Raji (cell line): Measurements from ENCODE around the gene C12orf76.

Experiments
- POLR2A ChIP-seq: IDR thresholded peaks from 2 replicates; pipeline ENCODE4 v1.6.1; 2011; ENCODE audit warnings: low read depth, low read length, control low read depth; ENCODE audit not compliant: insufficient read depth

Gene C12orf76

DNA sequence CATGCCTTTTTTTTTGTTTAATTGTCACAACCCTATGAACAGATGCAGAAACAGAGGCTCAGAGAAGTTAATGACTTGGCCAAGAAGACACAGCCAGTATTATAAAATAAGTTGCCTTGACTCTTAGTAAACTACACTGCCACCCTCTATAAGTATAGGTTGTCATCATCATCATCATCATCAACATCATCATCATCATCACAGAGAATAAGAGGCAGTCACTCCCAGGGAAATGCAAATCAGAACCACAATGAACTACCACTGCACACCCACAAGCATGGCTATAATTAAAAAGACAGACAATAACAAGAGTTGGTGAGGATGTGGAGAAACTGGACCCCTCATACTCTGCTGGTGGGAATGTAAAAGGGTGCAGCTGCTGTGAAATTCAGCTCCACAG, 23.2 kb upstream of the C12orf76 start:
- TF ChIP-seq POLR2A, result no peak

DNA sequence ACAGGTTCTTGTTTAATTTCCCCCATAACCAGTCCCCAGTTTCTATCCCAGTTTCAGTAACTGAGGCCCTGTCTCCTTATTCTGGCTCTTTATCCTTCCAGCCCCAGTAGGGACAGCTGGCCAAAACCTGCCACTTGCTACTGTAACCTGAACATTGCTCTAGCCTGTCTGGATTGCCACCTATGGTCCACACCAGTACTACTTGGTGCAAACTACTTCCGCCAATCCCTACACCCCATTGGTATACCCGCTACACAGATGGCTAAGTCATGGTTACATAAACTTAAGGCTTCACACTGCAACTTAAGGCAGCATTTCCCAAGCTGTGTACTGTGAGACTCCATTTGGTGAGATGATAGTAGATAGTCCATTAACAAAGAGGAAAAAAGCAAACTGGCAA, 20.3 kb upstream of the C12orf76 start:
- no peak for TF ChIP-seq POLR2A

DNA sequence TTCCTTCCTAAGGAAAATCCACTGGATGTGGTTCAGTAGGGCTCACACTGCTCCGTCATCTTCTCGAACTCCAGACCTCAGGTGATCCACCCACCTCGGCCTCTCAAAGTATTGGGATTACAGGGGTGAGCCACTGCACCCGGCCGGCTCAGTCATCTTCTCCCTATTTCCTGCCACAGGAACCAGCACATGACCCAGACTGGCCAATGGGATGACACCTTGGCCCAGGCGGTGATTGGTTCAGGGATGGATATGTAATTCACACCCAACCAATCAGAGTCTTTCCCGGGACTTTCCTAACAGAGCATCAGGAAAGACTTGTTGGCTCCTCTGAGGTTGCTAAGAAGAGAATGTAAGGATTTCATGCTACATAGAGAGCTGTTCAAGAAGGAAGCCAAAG, 19.2 kb upstream of the C12orf76 start:
- no peak for TF ChIP-seq POLR2A

DNA sequence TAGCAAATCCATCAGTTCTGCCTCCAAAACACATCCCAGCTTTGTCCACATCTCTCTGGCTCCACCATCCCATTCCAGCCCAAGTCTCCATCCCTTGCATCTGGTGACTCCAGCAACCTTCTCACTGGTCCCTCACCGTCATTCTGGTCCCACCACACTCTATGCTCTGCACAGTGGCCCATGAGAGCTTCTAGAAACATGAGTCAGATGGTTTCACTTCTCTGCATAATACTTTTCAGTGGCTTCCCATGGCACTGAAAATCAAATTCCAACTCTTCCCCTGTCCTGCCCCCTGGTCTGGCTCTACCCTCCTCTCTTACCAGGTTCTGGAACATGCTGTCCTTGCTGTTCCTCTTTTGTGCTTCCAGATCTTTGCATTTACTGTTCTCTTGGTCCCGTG, 17.2 kb upstream of the C12orf76 start:
- no peak for TF ChIP-seq POLR2A

DNA sequence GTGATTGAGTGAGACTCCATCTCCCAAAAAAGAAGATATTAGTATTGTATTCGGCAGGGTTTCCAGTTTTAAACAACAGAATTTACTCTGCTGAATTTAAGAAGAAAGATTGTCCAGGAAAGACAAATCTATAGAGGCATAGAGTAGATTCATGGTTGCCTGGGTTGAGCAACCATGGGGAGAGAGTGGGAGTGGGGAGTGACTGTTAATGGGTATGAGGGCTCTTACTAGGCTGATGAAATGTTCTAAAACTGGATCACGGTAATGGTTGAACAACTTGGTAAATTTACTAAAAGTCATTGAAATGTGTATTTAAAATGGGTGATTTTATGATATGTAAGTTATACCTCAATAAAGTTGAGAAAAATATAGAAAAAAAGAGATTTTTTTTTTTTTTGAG, 13.9 kb upstream of the C12orf76 start:
- no peak for TF ChIP-seq POLR2A

DNA sequence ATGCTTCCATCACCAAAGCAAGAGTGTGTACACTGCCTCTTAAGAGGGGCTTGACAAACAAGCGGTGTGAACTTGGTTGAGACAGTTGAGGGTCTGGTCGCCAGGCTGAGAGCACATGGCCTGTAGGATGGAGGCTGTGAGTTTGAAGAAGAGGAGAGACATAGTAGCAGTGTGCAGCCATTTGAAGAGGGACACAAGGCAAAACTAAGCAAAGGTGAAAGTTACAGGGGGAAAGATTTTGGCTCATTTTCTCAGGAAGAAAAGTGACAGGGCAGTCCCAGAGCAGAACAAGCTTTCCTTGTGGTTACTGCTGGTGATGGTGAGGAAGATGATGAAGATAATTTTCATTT, 11.3 kb upstream of the C12orf76 start:
- no peak for TF ChIP-seq POLR2A

DNA sequence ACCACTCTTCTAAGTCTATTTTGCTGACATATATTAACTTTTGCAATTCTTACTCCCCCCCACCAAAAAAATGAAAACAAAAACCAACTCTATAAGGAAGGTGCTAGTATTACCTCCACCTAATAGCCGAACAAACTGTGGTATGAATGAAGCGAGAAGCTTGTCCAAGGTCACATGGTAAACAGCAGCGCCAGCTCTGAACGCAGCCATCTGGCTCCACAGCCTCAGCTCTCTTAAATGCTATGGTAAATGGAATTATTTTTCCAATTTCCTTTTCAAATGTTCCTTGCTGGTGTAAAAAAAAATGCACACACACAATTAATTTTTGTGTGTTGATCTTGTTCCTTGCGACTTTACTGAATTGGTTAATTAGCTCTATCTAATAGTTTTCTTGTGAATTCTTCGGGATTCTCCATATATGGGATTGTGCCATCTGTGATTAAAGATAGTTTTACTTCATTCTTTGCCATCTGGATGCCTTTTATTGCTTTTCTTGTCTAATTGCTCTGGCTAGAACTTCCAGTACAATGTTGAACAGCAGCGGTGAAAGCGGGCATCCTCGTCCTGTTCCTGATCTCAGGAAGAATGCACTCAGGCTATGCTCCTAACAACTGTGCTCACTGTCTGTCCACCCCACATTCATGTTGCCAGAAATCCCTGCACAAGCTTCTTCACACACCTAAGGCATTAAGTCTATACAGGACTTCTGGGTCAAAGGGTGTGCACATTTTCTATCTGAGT, 10.7 kb upstream of the C12orf76 start:
- TF ChIP-seq POLR2A, result no peak

DNA sequence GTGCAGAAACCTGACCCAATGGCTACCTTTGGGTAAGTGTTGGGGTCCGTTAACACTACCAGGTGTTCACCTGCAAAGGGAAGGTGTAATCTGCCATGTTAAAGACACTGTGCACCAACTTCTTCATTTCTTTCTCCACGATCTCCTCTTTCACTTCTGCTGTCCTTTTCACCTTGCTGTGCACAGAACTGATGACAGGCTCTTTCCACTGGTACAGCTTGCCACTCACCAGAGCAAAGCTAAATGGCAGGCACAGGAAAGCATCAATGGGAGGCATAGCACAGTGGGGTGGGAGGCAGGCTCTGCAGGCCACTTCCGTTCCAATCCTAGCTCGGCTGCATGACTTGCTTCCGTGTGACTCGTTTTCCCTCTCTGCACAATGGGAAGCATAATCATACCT, 2.6 kb upstream of the C12orf76 start:
- TF ChIP-seq POLR2A, result no peak

DNA sequence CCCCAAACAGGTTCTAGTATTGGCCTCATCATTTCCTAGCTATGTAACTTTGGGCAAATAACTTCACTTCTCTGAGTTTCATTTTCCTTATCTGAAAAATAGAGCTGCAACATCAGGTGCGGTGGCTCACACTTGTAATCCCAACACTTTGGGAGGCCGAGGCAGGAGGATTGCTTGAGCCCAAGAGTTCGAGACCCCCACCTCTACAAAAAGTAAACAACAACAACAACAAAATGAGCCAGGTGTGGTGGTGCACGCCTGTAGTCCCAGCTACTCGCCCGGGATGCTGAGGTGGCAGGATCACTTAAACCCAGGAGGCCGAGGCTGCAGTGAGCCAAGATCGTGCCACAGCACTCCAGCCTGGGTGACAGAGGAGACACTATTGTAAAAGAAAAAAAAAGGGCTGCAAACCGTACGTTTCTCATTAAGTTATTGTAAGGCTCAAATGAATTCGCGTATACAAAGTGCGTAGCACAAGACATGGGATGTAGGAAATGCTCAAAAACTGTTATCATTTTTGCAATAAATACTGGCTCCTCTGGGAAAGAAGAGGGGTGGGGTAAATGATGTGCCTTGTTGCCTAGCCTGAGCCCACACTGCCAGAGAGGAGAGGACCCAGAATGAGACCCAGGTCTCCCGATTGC, 903 bp downstream of the C12orf76 start:
- TF ChIP-seq POLR2A, result no peak

DNA sequence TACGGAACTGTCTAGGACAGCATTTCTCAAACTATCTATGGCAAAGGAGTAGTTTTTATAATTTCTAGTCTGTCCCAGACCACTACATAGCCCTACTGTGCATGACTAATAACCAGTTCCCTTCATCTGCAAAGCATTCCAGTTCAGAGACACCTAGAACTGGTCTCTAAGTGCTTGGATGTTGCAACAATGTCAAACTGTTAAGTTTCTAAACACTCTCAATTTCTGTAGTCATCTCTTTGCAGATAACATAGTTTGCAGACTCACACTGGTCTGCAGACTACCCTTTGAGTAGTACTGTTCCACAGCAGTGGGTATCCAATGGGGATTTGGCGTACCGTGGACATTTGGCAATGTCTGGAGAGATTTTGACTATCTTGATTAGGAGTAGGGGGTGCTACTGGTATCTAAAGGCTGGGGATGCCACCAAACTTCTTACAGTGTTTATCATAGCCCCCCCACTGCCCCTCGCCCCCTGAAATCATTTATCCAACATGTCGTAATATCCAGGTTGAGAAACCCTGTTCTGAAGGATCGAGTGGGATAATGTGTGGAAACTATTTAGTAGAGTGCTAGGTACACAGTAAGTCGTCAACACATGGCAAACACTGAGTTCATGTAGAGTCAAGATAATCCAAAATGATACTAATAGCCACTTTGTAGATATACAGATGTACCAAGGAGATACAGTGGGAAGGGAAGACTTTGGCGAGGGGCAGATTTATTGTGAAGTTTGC, 1.7 kb downstream of the C12orf76 start:
- no peak for TF ChIP-seq POLR2A

DNA sequence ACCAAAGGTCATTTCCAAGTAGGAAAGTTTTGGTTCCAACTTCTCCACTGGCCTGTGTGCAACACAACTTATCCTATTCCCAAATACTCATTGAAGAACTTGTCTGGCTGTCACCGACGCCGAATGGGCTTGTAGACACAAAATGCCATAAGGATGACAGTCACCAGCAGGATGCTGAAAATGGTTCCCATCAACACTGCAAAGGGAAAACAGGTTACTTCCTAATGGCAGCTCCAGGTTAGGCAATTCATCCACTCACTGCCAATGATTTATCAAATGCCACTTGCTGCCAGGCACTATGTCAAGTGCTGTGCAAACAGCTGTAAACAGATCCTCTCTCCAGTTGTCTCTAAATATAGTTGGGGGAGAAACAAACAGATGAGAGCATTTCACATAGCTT, 6.1 kb downstream of the C12orf76 start:
- no peak for TF ChIP-seq POLR2A

DNA sequence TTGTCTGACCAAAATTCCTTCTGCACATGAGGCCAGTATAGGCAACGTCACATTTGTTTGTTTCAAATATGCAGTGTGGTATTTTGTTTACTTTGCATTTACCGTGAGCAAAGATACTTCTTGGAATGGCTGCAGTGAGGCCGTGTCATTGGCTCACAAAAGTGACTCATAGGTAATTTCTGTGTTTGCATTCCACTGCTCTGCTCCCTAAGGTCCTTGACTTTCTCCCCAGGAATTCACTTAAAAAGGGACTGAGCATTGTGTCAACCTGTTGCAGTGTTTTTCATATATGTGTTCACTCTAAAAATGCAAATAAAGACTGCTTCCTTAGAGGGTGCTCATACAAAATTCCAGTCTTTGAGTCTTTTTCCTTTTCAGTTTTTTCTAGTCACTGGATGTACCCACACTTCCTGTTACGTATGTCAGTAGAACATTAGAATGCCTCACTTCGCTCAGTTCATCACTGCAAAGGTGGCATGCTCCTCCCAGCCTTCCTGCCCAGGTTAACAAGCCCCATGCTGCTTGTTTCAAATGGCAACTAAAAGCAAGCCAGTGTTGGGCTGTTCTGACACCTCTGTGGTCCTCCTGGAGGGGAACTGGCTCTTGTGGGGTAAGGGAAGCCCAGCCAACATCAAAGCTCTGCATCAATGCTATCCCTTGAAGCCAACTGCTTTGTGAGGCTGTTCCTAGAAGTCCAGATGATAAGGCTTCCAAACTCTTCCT, 9.1 kb downstream of the C12orf76 start:
- TF ChIP-seq POLR2A, result no peak

DNA sequence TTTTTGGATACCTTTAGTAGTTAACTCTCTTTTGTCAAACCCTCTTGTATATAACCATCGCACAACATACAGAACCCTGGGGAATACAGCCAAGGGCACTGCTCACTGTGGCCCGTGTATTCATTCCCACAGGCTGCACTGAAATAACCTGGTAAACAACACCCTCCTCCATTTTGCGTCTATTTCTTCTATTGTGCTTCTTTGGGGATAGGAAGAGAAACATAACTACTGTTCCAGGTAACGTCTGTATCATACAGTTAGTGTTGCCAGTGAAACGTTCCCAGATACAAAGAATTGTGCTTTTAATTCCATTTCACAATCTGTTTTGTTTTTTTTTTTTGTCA, 9.6 kb downstream of the C12orf76 start:
- no peak for TF ChIP-seq POLR2A

DNA sequence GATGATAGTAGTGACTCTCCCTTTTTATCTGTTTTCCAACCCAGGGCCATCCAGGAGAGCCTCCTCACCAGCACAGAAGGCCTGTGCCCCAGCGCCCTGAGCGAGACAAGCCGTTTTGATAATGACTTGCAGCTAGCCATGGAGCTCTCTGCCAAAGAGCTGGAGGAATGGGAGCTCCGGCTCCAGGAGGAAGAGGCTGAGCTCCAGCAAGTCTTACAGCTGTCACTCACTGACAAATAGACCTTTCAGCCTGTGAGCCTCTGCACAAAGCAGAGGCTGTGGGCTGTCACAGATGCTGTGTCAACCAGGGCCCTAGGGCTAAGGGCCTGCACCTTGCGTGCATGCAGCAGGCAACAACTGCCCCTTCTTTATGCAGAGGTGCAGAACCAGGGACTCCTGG, 11.0 kb downstream of the C12orf76 start:
- no peak for TF ChIP-seq POLR2A

DNA sequence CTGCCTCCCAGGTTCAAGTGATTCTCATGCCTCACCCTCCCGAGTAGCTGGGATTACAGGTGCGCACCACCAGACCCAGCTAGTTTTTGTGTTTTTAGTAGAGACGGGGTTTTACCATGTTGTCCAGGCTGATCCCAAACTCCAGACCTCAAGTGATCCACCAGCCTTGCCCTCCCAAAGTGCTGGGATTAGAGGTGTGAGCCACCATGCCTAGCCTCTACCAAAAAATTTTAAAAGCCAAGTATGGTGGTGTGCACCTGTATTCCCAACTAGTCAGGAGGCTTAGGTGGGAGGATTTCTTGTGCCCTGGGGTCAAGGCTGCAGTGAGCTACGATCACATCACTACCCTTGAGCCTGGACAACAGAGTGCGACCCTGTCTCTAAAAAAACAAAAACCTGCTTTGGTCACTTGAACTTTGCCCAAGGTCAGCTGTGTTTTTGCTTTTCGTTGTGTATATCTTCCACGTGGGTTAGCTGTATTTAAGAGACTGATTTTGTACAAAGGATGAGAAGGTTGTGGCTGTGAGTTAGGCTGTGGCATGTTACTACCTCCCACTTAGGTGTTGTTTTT, 12.7 kb downstream of the C12orf76 start:
- no peak for TF ChIP-seq POLR2A

DNA sequence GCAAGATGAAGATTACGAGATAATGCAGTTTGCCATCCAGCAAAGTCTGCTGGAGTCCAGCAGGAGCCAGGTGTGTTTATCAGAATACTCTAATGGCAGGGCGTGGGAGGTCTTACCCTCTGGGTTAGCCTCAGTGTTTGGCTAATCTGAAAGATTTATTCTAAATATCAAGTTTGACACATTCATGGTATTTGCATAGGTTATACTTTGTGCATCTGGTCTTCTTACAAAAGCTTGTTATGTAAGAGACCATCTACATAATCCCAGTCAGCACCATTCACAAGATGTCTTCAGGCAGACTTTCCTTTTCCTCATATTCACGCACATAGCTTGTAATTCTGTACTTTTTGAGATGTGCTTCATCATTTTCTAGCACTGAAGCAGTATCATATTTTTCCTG, 14.4 kb downstream of the C12orf76 start:
- TF ChIP-seq POLR2A, result no peak

DNA sequence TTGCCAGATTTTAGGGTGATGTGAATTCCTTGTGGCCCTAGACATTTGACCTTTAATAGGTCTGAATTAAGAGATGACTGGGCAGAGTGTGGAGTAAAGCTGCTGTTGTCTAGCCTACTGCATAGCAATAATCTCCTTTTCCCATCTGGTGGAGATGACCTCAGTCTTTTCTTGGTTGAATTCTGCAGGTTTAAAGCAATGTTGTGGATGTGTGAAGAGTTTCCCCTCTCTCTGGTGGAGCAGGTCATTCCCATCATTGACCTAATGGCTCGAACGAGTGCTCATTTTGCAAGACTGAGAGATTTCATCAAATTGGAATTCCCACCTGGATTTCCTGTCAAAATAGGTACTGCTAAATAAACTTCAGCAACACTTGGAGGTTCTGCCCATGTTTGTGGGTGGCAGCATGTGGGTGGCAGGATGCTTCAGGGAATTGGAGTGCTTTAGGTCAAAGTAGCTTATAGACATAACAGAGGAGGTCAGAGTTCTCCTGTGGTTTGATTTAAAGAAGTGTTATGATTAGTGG, 19.0 kb downstream of the C12orf76 start:
- TF ChIP-seq POLR2A, result no peak
